ENCODE measurements around the gene GRXCR2.
"Not testable (repeated sequence)": the region's sequence is repeated elsewhere in the genome, so short reads cannot be mapped to it uniquely, and the experiment has no call there.

Gene GRXCR2

DNA sequence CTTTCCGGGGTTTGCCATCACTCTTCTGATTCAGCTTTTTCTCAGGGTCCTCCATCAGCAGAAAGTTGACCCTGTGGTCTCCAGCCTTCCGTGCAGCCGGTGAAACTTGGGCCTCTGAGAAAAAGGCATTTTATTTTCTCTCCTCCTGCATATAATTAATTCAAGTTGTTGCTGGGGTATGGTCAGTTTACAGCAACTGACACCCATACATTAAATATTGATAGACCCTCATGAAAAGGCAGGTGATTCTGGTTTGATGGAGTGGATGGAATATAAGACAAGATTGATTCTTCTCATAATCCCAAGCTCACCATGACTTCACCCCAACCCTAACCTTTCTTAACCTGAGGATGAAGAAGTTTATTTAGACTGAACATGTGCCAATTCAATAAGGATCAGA is at the start of gene GRXCR2:
TSS of gene GRXCR2 (minus strand) at position 101 of the 400 bp plus-strand sequence. CDS start at position 55, 46 bp downstream.
- DNase-seq (ENCODE audit: low spot score), result no peak

DNA sequence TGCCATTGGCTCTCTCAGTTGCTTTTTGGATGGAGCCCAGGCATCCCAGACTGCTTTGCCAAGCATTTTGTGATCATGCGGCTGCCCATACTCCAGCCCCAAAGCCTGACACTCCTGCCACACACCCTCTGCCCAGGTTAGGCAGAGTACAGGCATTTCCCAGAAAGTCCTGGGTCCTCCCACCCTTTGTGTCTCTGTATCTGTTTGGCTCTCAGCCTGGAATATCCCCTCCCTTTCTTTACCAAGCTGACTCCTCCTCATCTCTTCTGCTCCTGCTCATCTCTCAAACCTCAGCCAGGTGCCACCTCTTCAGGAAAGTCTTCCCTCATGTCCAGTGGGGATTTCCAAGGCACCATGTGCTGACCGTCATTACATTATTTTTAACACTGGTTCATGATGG is 49.2 kb upstream of the GRXCR2 start:
- DNase-seq (ENCODE audit: low spot score), result no peak

DNA sequence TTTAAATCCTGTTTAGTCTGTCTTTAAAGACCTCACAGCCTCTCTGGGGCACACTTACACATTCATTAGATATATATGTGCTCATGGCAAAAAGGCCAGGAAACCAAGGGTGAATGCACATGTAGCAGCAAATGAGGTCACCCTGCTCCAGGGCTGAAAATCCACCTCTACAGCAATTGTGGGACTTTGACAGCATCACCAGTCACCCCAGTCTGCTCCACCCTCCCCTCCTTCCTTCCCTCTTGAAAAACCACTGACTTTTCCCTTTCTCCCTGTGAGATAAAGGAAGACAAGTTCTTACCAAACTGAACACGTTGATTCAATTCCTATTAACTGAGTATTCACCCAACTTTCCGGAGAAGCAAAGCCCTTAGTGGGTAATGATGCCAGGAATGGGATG is 48.4 kb upstream of the GRXCR2 start:
- no peak for DNase-seq (ENCODE audit: low spot score)

- no peak for DNase-seq (ENCODE audit: low spot score)
Measured at GRCh38 chr5:145920542-145921210, 47.9 kb upstream of the GRXCR2 start.

GRCh38 chr5:145919413-145919812 is 46.6 kb upstream of the GRXCR2 start:
- DNase-seq (ENCODE audit: low spot score), result no peak

- no peak for DNase-seq (ENCODE audit: low spot score)
Measured at GRCh38 chr5:145918397-145918796, 45.6 kb upstream of the GRXCR2 start.

DNA sequence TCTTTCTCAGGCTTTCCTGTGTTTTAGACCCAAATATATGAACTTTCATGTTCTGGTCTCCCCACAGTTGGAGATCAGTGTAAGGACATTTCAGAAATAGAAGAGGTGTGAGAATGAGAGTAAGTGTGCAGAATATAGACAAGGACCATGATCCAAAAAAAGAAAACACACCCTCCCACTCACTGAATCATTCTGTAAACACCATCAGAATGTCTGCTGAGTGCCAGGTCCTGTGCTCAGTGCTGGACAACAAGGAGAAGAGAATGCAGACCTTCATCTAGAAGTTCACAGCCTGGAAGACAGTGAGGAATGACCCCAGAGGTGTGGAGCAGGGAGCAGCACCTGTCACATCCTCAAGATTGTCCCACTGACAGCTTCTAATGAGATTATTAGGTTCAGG is 44.5 kb upstream of the GRXCR2 start:
- DNase-seq (ENCODE audit: low spot score), result no peak

DNA sequence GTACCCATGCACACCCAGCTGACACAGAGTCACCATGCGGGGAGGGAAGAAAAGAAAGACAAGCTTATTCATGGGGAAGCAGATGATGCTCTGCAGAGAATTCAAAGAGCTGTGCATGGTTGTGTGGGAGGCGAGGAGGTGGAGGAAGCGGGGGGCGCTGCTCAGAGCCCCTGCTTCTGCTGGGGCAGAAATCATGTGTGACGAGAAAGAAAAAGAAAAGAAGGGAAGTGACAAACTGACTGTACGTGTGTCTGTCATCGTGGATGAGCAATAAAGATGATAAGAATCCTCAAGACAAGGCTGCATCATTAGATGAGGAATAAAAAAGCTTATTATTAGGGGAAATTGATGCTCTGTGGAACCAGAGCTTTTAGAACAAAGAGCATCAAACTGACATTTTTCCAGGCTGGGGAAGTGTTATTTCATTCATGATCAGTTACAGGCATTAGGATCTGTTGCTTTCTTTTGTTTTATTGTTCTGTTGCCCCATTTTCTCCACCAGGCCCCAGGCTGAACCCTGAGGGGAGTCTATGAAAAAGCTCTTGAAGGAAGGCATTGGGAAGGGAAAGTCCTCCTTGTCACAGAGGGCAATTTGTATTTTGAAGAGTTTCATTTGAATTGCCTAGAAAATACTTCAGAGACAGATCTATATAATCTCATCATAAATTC is 43.3 kb upstream of the GRXCR2 start:
- DNase-seq (ENCODE audit: low spot score), result no peak

- DNase-seq (ENCODE audit: low spot score), result no peak
Measured at GRCh38 chr5:145913701-145914100, 40.9 kb upstream of the GRXCR2 start.

- no peak for DNase-seq (ENCODE audit: low spot score)
Measured at GRCh38 chr5:145912594-145912993, 39.8 kb upstream of the GRXCR2 start.

GRCh38 chr5:145912019-145912418 is 39.2 kb upstream of the GRXCR2 start:
- no peak for DNase-seq (ENCODE audit: low spot score)

- no peak for DNase-seq (ENCODE audit: low spot score)
Measured at GRCh38 chr5:145911164-145911563, 38.4 kb upstream of the GRXCR2 start.

DNA sequence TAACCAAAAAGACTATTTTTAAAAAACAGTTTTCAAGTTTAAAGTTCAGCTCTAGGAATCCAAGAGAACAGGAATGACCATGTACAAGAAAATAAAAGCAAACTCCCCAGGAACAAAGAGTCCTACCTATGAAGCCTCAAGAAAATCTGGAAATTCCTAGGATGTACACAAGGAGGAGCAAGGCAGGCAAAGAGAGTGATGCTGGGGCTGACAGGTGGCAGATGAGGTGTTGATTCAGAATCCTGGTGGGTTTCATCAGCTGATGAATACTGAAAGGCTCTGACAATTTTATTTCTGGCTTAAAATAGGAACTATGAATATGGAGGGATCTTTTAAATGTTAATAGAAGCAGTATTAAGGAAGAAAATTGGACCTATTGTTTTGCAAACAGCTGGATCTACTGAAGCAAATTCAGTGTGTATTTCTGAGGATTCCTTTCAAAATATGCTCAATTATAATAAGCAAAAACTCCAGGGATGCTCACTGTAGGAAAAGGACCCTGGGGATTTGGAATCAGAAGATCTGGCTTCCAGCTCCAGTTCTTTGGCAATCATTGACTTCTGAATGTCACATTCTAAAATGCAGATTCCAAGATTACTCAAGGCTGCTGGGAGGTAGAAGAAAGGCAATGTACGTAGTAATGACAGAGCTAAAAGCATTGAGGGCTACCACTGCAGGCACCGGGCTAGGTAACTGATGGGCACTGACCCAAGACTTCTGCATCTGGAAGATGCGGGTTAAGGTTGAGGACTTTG is 35.6 kb upstream of the GRXCR2 start:
- peak; percentile 37 for DNase-seq (ENCODE audit: low spot score)

GRCh38 chr5:145906401-145906800 is 33.6 kb upstream of the GRXCR2 start:
- DNase-seq (ENCODE audit: low spot score), result no peak

- DNase-seq (ENCODE audit: low spot score), result no peak
Measured at GRCh38 chr5:145904743-145905142, 31.9 kb upstream of the GRXCR2 start.

DNA sequence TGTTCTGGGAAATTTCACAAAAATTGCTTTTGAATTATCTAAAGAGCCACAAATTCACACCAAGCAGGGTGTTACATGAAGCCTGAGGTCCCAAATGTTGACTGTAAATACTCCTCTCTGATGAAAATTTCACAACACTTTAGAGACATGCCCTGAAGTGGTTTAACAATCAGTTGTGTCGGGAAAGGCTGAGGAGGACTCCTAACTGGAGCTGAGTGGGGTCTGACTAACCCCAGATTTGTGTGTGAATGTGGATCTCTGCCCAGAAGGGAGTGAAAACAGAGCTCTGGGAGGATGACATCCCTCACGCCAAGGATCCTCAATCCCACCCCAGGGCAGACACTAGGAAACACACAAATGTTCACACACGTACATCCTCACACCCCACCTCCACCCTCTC is 31.1 kb upstream of the GRXCR2 start:
- no peak for DNase-seq (ENCODE audit: low spot score)

DNA sequence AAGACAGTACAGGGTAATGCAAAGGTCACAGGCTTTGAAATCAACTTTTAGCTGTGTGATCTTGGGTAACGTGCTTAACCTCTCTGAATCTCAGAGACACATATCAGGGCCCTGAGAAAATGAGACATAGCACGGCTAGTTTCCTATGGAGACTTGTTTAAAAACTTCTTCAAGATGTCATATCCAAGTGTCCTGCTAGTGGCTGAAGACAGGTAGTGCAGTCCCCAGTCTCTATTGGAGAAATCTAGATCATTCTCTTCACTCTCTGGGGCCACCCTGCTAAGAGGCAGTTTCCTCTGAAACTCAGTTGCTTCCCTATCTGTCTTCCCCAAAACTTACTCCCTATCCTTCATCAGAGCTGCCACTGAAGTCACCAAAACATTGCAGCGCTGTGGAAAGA is 30.3 kb upstream of the GRXCR2 start:
- no peak for DNase-seq (ENCODE audit: low spot score)

- no peak for DNase-seq (ENCODE audit: low spot score)
Measured at GRCh38 chr5:145902421-145902820, 29.6 kb upstream of the GRXCR2 start.

DNA sequence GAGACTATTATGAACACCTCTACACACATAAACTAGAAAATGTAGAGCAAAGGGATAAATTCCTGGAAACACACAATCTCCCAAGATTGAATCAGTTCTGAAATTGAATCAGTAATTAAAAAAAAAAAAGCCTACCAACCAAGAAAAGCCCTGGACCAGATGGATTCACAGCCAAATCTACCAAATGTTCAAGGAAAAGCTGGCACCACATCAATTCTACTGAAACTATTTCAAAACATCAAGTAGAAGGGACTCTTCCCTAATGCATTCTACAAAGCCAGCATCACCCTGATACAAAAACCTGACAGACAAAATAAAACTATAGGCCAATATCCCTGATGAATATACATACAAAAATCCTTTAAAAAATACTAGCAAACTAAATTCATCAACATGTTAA is 25.4 kb upstream of the GRXCR2 start:
- no peak for DNase-seq (ENCODE audit: low spot score)

GRCh38 chr5:145891378-145891777 is 18.6 kb upstream of the GRXCR2 start:
- DNase-seq (ENCODE audit: low spot score), result not testable (repeated sequence)

- no peak for DNase-seq (ENCODE audit: low spot score)
Measured at GRCh38 chr5:145889611-145890010, 16.8 kb upstream of the GRXCR2 start.

GRCh38 chr5:145887976-145888574 is 15.3 kb upstream of the GRXCR2 start:
- peak; percentile 69 for DNase-seq (ENCODE audit: low spot score)

DNA sequence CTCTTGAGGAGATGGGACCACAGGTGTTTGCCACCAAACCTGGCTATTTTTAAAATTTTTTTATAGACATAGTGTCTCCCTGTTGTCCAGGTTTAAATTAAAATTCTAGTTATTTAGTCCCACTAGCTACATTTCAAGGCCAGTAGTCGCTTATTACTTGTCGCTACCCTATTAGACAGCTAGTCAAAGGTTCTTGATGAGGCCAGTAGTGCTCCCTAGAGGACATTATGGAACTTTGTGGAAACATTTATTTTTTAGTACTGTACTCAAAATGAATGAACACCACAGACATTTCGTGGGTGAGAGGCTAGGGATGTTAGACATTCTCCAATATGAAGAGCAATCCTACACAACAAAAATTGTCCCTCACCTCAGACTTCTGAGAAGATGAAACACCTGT is 14.4 kb upstream of the GRXCR2 start:
- DNase-seq (ENCODE audit: low spot score), result no peak
